Activated CD4-positive, CD25-positive, alpha-beta regulatory T cell (primary cell): Measurements from ENCODE around the gene TCL1B.

Experiments used
- DNase-seq, 4 experiments: peaks; one replicate each; lab custom pipeline; 2025; lab: John Stamatoyannopoulos, UW

Gene TCL1B

DNA sequence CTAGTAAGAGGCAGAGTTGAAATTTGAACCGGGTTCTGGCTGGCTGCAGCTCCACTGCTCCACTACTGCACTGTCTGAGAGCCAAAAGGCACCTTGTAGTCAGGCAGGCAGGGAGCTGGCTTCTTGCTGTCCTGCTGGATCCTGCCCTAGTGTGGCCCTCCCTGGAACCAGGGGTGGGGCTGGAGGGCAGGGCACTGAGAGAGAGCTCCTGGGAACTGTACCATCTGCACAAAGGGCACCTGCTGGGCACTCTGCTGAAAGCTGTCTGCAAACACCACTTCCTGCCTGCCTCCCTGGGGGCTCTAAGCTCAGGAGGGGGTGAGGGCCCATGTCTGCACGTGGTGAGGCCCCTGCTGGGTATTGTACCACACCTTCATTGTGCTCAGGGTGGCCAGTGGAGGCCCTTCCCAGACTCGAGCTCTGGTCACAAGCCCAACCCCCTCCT, 19.0 kb upstream of the TCL1B start:
- DNase-seq: no peak

GRCh38 chr14:95668235-95668772, 17.9 kb upstream of the TCL1B start:
- no peak for DNase-seq

DNA sequence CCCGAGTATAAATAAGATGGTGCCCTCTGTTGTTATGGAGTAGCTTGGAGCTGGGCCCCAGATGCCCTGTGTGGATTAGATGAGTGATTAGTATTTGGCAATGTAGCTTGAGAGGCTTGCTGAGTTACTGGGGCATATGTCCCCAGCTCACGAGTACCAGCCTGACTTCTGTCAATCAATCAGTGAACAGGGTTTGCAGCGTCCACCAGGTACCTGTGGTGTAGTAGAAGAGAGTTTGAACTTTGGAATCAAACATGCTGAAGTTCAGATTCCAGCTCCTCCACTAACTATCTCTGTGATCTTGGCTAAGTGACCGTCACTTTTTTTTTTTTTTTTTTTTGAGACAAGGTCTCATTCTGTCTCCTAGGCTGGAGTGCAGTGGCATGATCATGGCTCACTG, 11.6 kb upstream of the TCL1B start:
- no peak for DNase-seq

- DNase-seq: no peak
Observed at GRCh38 chr14:95675486-95675885, 10.7 kb upstream of the TCL1B start.

DNA sequence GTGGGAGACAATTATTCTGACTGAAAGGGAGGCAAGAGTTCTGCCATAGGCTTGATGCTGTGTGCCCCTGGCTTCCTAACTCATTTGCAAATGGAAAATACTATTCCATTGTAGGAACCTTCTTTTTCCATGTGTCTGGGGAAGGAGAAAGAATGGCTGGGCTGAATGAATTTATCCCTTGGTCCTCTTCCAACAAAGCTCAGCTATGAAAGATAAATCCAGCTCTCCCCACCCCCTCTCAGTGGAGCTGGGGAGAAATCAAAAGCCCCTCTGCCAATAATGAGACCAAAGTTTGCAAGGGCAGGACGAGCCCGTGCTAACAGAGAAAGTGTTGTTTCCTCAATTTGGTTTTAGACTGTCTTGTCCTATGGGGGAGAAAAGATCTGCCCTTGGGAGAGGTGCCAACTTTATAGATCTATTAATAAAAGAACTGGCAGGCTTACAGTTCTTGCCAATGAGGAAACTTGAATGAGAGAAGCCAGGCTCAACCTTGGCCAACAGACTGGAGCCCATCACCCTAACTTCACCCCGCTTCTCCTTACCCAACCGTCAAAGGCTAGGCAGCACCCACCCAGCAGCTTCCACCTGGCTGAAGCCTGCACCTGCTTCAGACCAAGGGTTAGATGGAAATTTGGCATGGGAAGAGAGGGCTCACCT, 8.9 kb upstream of the TCL1B start:
- no peak for DNase-seq

- DNase-seq: no peak
Observed at GRCh38 chr14:95679148-95679815, 6.9 kb upstream of the TCL1B start.

- DNase-seq: no peak
Observed at GRCh38 chr14:95679998-95680735, 6.1 kb upstream of the TCL1B start.

GRCh38 chr14:95681153-95681552, 5.1 kb upstream of the TCL1B start:
- DNase-seq: no peak

DNA sequence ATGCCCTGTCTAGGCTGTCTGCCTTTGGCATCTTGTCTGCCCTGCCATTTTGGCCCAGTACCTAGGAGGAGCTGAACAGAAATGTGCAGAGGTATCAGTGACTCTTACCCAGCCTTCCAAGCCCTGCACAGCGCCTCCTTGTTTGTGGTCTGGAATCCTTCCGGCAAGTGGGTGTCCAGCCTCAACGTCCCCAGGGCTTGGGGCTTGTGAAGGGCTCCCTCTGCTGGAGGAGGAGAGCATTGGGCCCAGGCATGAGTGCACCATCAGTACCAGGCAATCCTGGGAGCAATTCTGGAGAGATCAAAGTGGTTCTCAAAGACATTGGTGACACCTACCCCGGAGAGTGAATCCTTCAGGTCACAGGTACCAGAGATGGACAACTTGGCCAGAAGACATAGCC, 2.4 kb upstream of the TCL1B start:
- no peak for DNase-seq

GRCh38 chr14:95686935-95687334, 709 bp downstream of the TCL1B start:
- DNase-seq: no peak

DNA sequence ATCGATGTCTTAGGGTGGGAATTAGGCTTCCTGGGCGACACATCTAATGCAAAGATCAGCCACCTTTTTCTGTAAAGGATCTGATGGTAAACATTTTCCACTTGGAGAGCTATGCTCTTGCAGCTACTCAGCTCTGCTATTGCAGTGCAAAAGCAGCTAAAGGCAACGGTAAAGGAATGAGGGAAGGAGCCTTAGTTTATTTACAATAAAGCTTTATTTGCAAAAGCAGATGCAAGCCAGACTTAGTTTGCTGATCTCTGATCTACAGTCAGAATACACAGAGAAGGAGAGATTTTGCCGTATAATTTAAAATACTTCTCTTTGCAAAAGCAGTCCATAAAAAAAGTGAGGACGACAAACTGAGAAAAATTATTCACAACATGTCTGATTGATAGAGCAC, 3.2 kb downstream of the TCL1B start:
- no peak for DNase-seq

DNA sequence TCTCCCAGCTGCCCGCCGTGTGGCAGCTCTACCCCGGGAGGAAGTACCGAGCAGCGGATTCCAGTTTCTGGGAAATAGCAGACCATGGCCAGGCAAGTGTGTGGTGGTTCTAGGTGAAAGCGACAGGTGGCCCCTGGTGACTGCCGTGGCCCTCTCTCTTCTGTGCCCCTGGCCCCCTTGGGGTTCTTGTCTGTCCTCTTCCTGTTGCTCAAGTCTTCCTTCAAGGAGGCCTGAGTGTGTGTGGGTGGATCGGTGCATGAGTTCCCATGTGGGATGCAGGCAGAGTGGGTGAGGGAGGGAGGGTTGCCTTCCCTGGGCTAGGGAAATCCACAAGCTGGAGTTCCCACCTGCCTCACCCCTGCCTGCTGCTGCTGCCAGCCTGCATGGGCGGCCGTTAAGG, 4.6 kb downstream of the TCL1B start:
- DNase-seq: no peak

GRCh38 chr14:95691591-95691990, 5.4 kb downstream of the TCL1B start:
- DNase-seq: no peak

- DNase-seq: no peak
Observed at GRCh38 chr14:95692109-95692508, 5.9 kb downstream of the TCL1B start.

DNA sequence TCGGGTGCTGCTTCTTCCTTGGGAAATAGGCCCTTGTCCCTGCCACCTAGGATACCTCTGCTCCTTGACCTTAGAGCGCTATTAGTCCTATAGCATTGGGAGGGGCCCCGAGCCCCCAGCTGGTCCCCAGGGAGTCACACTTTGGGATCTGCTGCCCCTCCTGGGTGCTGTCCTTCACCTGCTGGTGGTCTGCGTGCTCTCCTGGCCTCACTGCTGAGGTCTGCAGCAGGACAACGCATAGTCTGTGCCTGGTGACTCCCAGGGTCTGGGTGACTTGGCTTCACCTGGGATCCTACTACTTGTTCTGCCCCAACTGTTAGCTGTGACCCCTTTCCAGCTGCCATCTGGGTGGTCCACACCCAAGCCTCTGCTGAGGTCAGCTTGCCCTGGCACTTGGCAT, 8.8 kb downstream of the TCL1B start:
- DNase-seq: no peak

DNA sequence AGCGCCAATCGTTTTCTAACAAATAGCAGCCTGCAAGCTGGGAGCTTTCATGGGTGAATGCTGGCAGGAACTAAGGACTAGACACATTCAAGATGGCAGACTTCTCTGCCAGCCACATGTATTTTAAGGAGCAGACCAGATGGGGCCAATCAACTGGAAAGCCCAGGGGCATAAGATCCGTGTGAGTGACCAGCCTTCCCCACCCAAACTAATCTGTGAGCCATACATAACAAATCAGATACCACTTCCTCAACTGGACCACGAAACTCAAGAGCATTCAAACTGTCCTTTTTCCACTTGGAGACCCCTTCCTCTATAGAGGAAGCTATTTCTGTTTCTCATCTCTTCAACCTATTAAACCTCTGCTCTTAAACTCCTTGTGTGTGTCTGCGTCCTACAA, 9.7 kb downstream of the TCL1B start:
- no peak for DNase-seq

GRCh38 chr14:95696741-95697140, 10.5 kb downstream of the TCL1B start:
- DNase-seq: no peak

DNA sequence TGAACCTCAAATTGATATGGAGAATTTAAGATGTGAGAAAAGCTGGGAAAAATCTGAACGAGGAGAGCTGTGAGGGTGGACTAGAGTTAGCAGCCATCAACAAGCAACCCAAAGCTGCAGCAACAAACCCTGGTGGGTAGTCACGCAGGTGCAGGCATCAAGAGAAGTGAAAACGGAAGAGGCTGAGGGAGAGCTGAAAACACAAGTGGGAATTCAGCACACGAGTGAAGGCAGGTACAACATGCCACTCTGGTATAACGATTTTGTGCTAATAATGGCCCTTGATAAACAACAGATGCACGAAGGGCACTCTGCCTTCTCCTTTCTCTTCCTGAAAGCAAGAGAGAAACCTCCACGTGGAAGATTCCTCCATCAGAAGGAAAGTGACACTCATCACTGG, 11.5 kb downstream of the TCL1B start:
- no peak for DNase-seq

DNA sequence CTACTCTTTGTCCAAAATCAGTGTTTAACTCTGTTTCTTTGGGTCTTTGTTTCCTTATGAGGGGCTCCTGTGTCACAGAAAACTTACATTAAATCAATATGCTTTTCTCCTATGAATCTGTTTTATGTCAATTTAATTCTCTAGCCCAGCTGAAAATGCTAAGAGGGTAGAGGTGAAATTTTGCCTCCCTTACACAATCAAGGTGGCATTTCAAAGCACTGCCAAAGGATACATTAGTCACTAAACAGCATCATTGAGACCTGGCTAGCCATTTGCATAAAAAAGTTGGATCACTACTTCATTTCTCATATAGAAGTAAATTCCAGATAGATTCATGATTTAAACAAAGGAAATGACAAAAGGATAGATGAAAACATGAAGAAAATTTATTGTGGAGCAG, 12.1 kb downstream of the TCL1B start:
- no peak for DNase-seq

DNA sequence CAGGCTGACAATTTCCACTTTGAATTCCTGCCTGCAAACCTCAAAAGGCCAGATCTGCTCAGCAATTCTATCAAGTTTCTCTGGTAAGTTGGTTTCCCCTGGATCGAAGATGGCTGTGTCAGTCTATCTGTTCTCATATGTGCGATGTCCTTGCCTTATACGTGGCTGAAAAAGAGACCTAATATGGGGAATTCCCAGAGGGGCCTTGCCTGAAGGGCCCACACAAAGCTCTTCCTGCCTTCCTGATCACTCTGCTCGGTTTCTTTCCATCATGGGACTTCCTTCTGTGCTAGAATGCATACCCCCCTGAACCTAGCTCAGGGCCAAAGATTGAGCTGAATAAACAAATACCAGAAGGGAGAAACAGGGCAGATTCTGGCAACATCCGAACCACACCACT, 13.2 kb downstream of the TCL1B start:
- DNase-seq: no peak

GRCh38 chr14:95700221-95700976, 14.2 kb downstream of the TCL1B start:
- DNase-seq: no peak

DNA sequence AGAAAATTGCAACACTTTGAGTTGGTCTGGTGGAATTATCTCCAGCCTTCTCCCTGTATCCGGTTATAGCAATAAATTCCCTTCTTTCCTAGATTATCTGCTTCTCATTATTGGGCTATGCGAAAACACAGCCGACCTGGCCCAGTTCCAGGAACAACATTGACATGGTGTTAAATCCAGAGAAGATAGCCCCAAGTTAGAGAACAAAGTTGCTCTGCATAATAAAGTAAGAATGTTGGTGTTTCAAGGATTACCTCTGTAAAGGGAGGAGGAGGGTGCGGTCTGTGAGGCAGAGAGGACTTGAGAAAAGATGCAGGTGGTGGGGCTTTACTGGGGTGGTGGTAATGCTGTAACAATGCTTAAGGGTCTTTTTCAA, 15.6 kb downstream of the TCL1B start:
- no peak for DNase-seq
